DMS79 (cell line): ENCODE results near the gene LIM2.

Experiments
- DNase-seq: peaks from one replicate; lab custom pipeline; 2025; lab: John Stamatoyannopoulos, UW

The LIM2 gene

GRCh38 chr19:51339687-51340656 is 47.8 kb downstream of the LIM2 start:
- DNase-seq, result peak; percentile 58

- DNase-seq, result no peak
Observed at GRCh38 chr19:51339313-51339686, 48.5 kb downstream of the LIM2 start.

GRCh38 chr19:51338563-51339312 is 49.0 kb downstream of the LIM2 start:
- DNase-seq, result peak; percentile 63

GRCh38 chr19:51337861-51338562 is 49.8 kb downstream of the LIM2 start:
- DNase-seq, result no peak

GRCh38 chr19:51337141-51337860 is 50.5 kb downstream of the LIM2 start:
- DNase-seq, result no peak

GRCh38 chr19:51333836-51334460 is 53.8 kb downstream of the LIM2 start:
- DNase-seq, result no peak

- DNase-seq, result no peak
Observed at GRCh38 chr19:51331716-51332115, 56.1 kb downstream of the LIM2 start.

GRCh38 chr19:51331193-51331592 is 56.6 kb downstream of the LIM2 start:
- no peak for DNase-seq

- DNase-seq, result no peak
Observed at GRCh38 chr19:51330366-51330765, 57.4 kb downstream of the LIM2 start.
